GM12878 (cell line): ENCODE results near the gene ENTREP1. TPM values are rescaled to one million over a fixed set of nuclear protein-coding genes. Genes with fewer than 3 reads are reported as not detected.

Experiments
- ATAC-seq: fragments of 200-7000 bp; cut with Tn5 transposase; 3 replicates; pipeline ENCODE4 v1.9.1; 2020; ENCODE audit warnings: mild to moderate bottlenecking, moderate library complexity
- BruUV-seq: library from RNA; stranded (reverse); fragments of 400-500 nt; replicated peaks from 2 replicates; lab custom pipeline; 2021; lab: Mats Ljungman, UMichigan
- CTCF ChIA-PET: fragments of 300-600 bp; sonication (Branson Sonifier 250); formaldehyde crosslinking; extraction: SDS; loops from one replicate; lab custom pipeline; 2021; ENCODE audit warnings: inconsistent platforms; lab: Yijun Ruan, JAX
- POLR2A ChIA-PET: fragments of 350-600 bp; formaldehyde crosslinking; extraction: SDS; loops from one replicate; lab custom pipeline; 2021; ENCODE audit warnings: inconsistent platforms; lab: Charles Lee
- RAD21 ChIA-PET: fragments of 300-600 bp; sonication (Branson Sonifier 250); formaldehyde crosslinking; loops from one replicate; lab custom pipeline; 2023; ENCODE audit warnings: antibody characterized with exemption; ENCODE audit not compliant: unreplicated experiment; lab: Charles Lee
- SMC1A ChIA-PET: fragments of 300-600 bp; sonication (Branson Sonifier 250); formaldehyde crosslinking; loops from one replicate; lab custom pipeline; 2023; ENCODE audit not compliant: unreplicated experiment, uncharacterized antibody; lab: Charles Lee
- DNase-seq: peaks from one replicate; pipeline ENCODE4 v3.0.0-alpha.2; 2011; ENCODE audit warnings: low read depth, low spot score
- FAIRE-seq: peaks from 3 replicates; lab custom pipeline; 2011; peaks lifted over from hg19 to GRCh38; lab: Jason Lieb, UNC
- H2AFZ ChIP-seq: 2 replicates; pipeline ENCODE4 v1.6.0; 2011; ENCODE audit warnings: low read depth, low read length, control low read depth; ENCODE audit not compliant: control insufficient read depth
- H3K27ac ChIP-seq: 2 replicates; pipeline ENCODE4 v1.5.1; 2011; ENCODE audit warnings: control low read depth; ENCODE audit not compliant: control insufficient read depth, insufficient read depth
- H3K27me3 ChIP-seq, 2 experiments: replicated peaks in 1 of 2; 2 replicates each; pipeline versions ENCODE4 v1.6.0 to v1.6.1; 2011; ENCODE audit warnings: low read length in 1 of 2; ENCODE audit not compliant: control insufficient read depth in 2 of 2, insufficient read depth in 2 of 2
- H3K36me3 ChIP-seq, 2 experiments: 2 replicates each; pipeline ENCODE4 v1.5.1; 2011; ENCODE audit warnings: low read length in 1 of 2; ENCODE audit not compliant: control insufficient read depth in 2 of 2, insufficient read depth in 2 of 2
- H3K4me1 ChIP-seq: 2 replicates; pipeline ENCODE4 v1.6.1; 2011; ENCODE audit warnings: mild to moderate bottlenecking, low read length, moderate library complexity, mixed read lengths; ENCODE audit not compliant: control insufficient read depth, insufficient read depth
- H3K4me2 ChIP-seq: 2 replicates; pipeline ENCODE4 v1.6.0; 2011; ENCODE audit warnings: control low read depth; ENCODE audit not compliant: control insufficient read depth, insufficient read depth
- H3K4me3 ChIP-seq: fragments of 200-600 bp; sonication (generic); 2 replicates; pipeline ENCODE4 v1.5.1; 2016
- H3K79me2 ChIP-seq: 2 replicates; pipeline ENCODE4 v1.6.0; 2011; ENCODE audit warnings: low read length; ENCODE audit not compliant: control insufficient read depth, insufficient read depth
- H3K9ac ChIP-seq: 2 replicates; pipeline ENCODE4 v1.8.0; 2011; ENCODE audit warnings: low read length, control low read depth, mixed read lengths; ENCODE audit not compliant: control insufficient read depth, insufficient read depth
- H3K9me3 ChIP-seq: replicated peaks from 3 replicates; pipeline ENCODE4 v1.5.1; 2011; ENCODE audit warnings: mild to moderate bottlenecking, low read length; ENCODE audit not compliant: control insufficient read depth, insufficient read depth
- H4K20me1 ChIP-seq: 2 replicates; pipeline ENCODE4 v1.6.0; 2011; ENCODE audit not compliant: control insufficient read depth, insufficient read depth
- CREM ChIP-seq: IDR thresholded peaks from 2 replicates; pipeline ENCODE4 v1.6.1; 2014; ENCODE audit warnings: antibody characterized with exemption, low read depth
- ELK1 ChIP-seq: IDR thresholded peaks from 2 replicates; pipeline ENCODE4 v1.6.1; 2012; ENCODE audit warnings: low read depth, low read length, improper control_type of control experiment
- HDAC6 ChIP-seq: fragments of 200-600 bp; sonication (generic); IDR thresholded peaks from one replicate; pipeline ENCODE4 v1.8.0; 2017; ENCODE audit warnings: antibody characterized with exemption; ENCODE audit not compliant: unreplicated experiment
- IKZF1 ChIP-seq: fragments of 450-650 bp; conservative IDR thresholded peaks from 2 replicates; pipeline ENCODE4 v1.6.1; 2017; ENCODE audit warnings: antibody characterized with exemption, mild to moderate bottlenecking
- PKNOX1 ChIP-seq: fragments of 450-650 bp; IDR thresholded peaks from 2 replicates; pipeline ENCODE4 v1.6.1; 2016; ENCODE audit warnings: mild to moderate bottlenecking
- SMC3 ChIP-seq: IDR thresholded peaks from 2 replicates; pipeline ENCODE4 v1.6.1; 2011; ENCODE audit warnings: low read length, improper control_type of control experiment, borderline replicate concordance
- SRF ChIP-seq, 2 experiments: IDR thresholded peaks; 2 replicates each; pipeline ENCODE4 v1.6.1; 2011; ENCODE audit warnings: low read depth in 2 of 2, low read length in 2 of 2, mild to moderate bottlenecking in 1 of 2, moderate library complexity in 1 of 2
- WGBS: methylation state at CpG from one replicate; pipeline ENCODE4 v1.1.6; 2016; ENCODE audit warnings: low lambda C conversion rate; ENCODE audit not compliant: insufficient replicate concordance, insufficient coverage; ENCODE audit errors: missing lambda C conversion rate; 5-methylcytosine and 5-hydroxymethylcytosine counted together
- in situ Hi-C: fragments of 300-500 bp; cut with MboI; formaldehyde crosslinking; loops from 9 replicates; pipeline ENCODE4 v1.14.3; 2018; ENCODE audit warnings: mixed read lengths
- intact Hi-C: fragments of 100-400 bp; cut with micrococcal nuclease; formaldehyde crosslinking; loops from one replicate; pipeline ENCODE4 v1.14.2; 2022; ENCODE audit not compliant: unreplicated experiment
- polyA plus RNA-seq, 11 experiments: library from polyadenylated mRNA; depleted of rRNA in 4 of 11; unstranded in 6 of 11; stranded (reverse) in 5 of 11; fragments of >200 nt; fragmentation: Nextera tagmentation in 4 of 11; fragmentation: Illumina TruSeq in 1 of 11; extraction: Ambion mirVana in 4 of 11; extraction: Trizol in 1 of 11; gene quantifications; 1 replicate in 1 of 11; 2 replicates in 10 of 11; pipeline versions ENCODE4 v1.2.1 to v1.2.3, GENCODE V29; 2011 to 2016; ENCODE audit warnings: inconsistent platforms in 2 of 11, missing spikeins in 2 of 11, low read depth in 1 of 11
- total RNA-seq, 4 experiments: library from RNA; depleted of rRNA in 3 of 4; stranded (reverse); fragments of >200 nt in 3 of 4; fragmentation: Illumina TruSeq in 1 of 4; extraction: Trizol in 1 of 4; gene quantifications; 2 replicates each; pipeline versions ENCODE4 v1.2.1 to v1.2.3, GENCODE V29; 2013 to 2021

Gene ENTREP1
- total and polyA plus RNA-seq, 10 of the 15 experiments (the other 5 are each of a cell fraction or from before 2014, with no cell fraction given): not detected

GRCh38 chr9:69431777-69432176 lies 106.8 kb downstream of the ENTREP1 start:
- RAD21 ChIA-PET: interaction anchor here (1.1 kb wide), 1 partner anchor 9 kb away, joined by 4 read pairs; no protein-coding TSS in a partner anchor
- no peak for ATAC-seq
- Histone ChIP-seq H3K36me3 (no peaks in the 10 kb centered on the region), H3K4me3 (no peak overlapping the region), H3K27me3 (peaks cover 0 to 3% of the 10 kb centered on the region in 2 experiments; a peak in 2 of 4 replicates), H3K9ac (no peak overlapping the region), H3K79me2 (no peaks in the 10 kb centered on the region), H3K4me1 (no peaks in the 10 kb centered on the region), H4K20me1 (no peaks in the 10 kb centered on the region), H2AFZ (no peak overlapping the region), H3K27ac (no peak overlapping the region), H3K9me3 (no peaks in the 10 kb centered on the region), H3K4me2 (no peak overlapping the region)
- WGBS: 0% methylated on average over 1 of the region's 1 CpG
- FAIRE-seq: peak; percentile 27
- POLR2A ChIA-PET: no interaction called here
- BruUV-seq: no TSS peak
- SMC1A ChIA-PET: interaction anchor here (1.0 kb wide), 1 partner anchor 127 kb away, joined by 3 read pairs; no protein-coding TSS in a partner anchor
- CTCF ChIA-PET: no interaction called here
- DNase-seq: no peak
- in situ Hi-C loops: no loop called here
- intact Hi-C loops: no loop called here
- peak; percentile 89 for TF ChIP-seq PKNOX1
- TF ChIP-seq HDAC6: no peak

GRCh38 chr9:69432623-69433022 lies 107.6 kb downstream of the ENTREP1 start:
- DNase-seq: no peak
- Histone ChIP-seq H3K9me3 (no peaks in the 10 kb centered on the region), H3K79me2 (no peaks in the 10 kb centered on the region), H3K36me3 (no peaks in the 10 kb centered on the region), H3K9ac (no peak overlapping the region), H2AFZ (no peak overlapping the region), H3K4me1 (no peaks in the 10 kb centered on the region), H3K4me2 (no peak overlapping the region), H4K20me1 (no peaks in the 10 kb centered on the region), H3K27ac (no peak overlapping the region), H3K27me3 (peaks cover 0 to 3% of the 10 kb centered on the region in 2 experiments; a peak in 2 of 4 replicates), H3K4me3 (no peak overlapping the region)
- in situ Hi-C loops (no loop called here), intact Hi-C loops (no loop called here)
- no peak for FAIRE-seq
- ChIA-PET POLR2A (no interaction called here), SMC1A (interaction anchor here (1.0 kb wide), 1 partner anchor 128 kb away, joined by 3 read pairs; no protein-coding TSS in a partner anchor), CTCF (no interaction called here), RAD21 (interaction anchor here (1.1 kb wide), 1 partner anchor 10 kb away, joined by 4 read pairs; no protein-coding TSS in a partner anchor)
- WGBS: 37% methylated on average over 9 of the region's 11 CpGs
- BruUV-seq: no TSS peak
- TF ChIP-seq SMC3 (no peak), CREM (no peak), ELK1 (no peak), SRF (IDR thresholded peaks at IDR 0.05; ENCODE audit: low read depth in 2 of 2, low read length in 2 of 2) (no peak), IKZF1 (no peak)
- ATAC-seq: no peak
